ENCODE measurements around the gene SORBS2. TPM values are rescaled to one million over a fixed set of nuclear protein-coding genes. Genes with fewer than 3 reads are reported as not detected.

SORBS2 gene
- total RNA-seq, 3 donors from 2014 or later, result 44.9 to 416 (median 53.7) TPM

GRCh38 chr4:185794637-185795036 lies 17.4 kb downstream of the SORBS2 start:
- TF ChIP-seq CTCF (IDR thresholded peaks at IDR 0.05), result no peak
- H3K4me1 ChIP-seq (ENCODE audit: low read depth), result no peaks in the 10 kb centered on the region

GRCh38 chr4:185793716-185794115 lies 18.3 kb downstream of the SORBS2 start:
- intact Hi-C loops (cut with DNase I, micrococcal nuclease), result no loop called here
- ATAC-seq (no peak), DNase-seq (no peak)
- no peaks in the 10 kb centered on the region for H3K36me3 ChIP-seq (ENCODE audit: low read depth)
- no peak overlapping the region for H3K4me3 ChIP-seq
- H3K9me3 ChIP-seq, result no peaks in the 10 kb centered on the region
- no peak for TF ChIP-seq CTCF (IDR thresholded peaks at IDR 0.05)
- H3K4me1 ChIP-seq (ENCODE audit: low read depth), result no peaks in the 10 kb centered on the region

More at GRCh38 chr4:185794637-185795036, 17.4 kb downstream of the SORBS2 start:
- DNase-seq (no peak), ATAC-seq (no peak)
- H3K4me3 ChIP-seq, result no peak overlapping the region
- no peaks in the 10 kb centered on the region for H3K36me3 ChIP-seq (ENCODE audit: low read depth)
- intact Hi-C loops (cut with DNase I, micrococcal nuclease), result no loop called here
- H3K9me3 ChIP-seq, result no peaks in the 10 kb centered on the region

- Histone ChIP-seq H3K4me1 (ENCODE audit: low read depth) (no peaks in the 10 kb centered on the region), H3K36me3 (ENCODE audit: low read depth) (no peaks in the 10 kb centered on the region), H3K9me3 (no peaks in the 10 kb centered on the region), H3K4me3 (no peak overlapping the region)
- no peak for TF ChIP-seq CTCF (IDR thresholded peaks at IDR 0.05)
- intact Hi-C loops (cut with DNase I, micrococcal nuclease), result no loop called here
- DNase-seq (no peak), ATAC-seq (no peak)
Observed at GRCh38 chr4:185793116-185793485, 18.9 kb downstream of the SORBS2 start.

- no peaks in the 10 kb centered on the region for H3K4me1 ChIP-seq (ENCODE audit: low read depth)
- intact Hi-C loops (cut with DNase I, micrococcal nuclease), result no loop called here
- DNase-seq, result no peak
- no peak for TF ChIP-seq CTCF (IDR thresholded peaks at IDR 0.05)
- H3K36me3 ChIP-seq (ENCODE audit: low read depth), result no peaks in the 10 kb centered on the region
- no peaks in the 10 kb centered on the region for H3K9me3 ChIP-seq
- ATAC-seq, result no peak
- H3K4me3 ChIP-seq, result no peak overlapping the region
Observed at GRCh38 chr4:185792384-185793115, 19.4 kb downstream of the SORBS2 start.

GRCh38 chr4:185787926-185788679 lies 23.9 kb downstream of the SORBS2 start:
- Histone ChIP-seq H3K36me3 (ENCODE audit: low read depth) (no peaks in the 10 kb centered on the region), H3K4me3 (no peak overlapping the region), H3K4me1 (ENCODE audit: low read depth) (no peaks in the 10 kb centered on the region), H3K9me3 (no peaks in the 10 kb centered on the region)
- no peak for TF ChIP-seq CTCF (IDR thresholded peaks at IDR 0.05)
- no peak for ATAC-seq
- intact Hi-C loops (cut with DNase I, micrococcal nuclease), result no loop called here
- DNase-seq, result no peak

All from mucosa of descending colon (tissue), 3 donors.